PFSK-1 (cell line): ENCODE data around the gene B3GLCT.

Experiments used
- FOXP2 ChIP-seq: optimal IDR thresholded peaks from 2 replicates; pipeline ENCODE3; 2011; ENCODE audit warnings: borderline replicate concordance, control low read depth, inconsistent platforms; ENCODE audit not compliant: insufficient read depth; ENCODE audit errors: extremely low read length, extremely low read depth
- POLR2AphosphoS5 ChIP-seq: IDR thresholded peaks from 2 replicates; pipeline ENCODE4 v1.6.1; 2012; ENCODE audit warnings: low read depth, mild to moderate bottlenecking, control low read depth, low read length, moderate library complexity
- SIN3A ChIP-seq: IDR thresholded peaks from 2 replicates; pipeline ENCODE4 v1.6.1; 2012; ENCODE audit warnings: mild to moderate bottlenecking, low read length, moderate library complexity, borderline replicate concordance; ENCODE audit not compliant: insufficient read depth
- TAF1 ChIP-seq: IDR thresholded peaks from 2 replicates; pipeline ENCODE4 v1.6.1; 2012; ENCODE audit warnings: low read length, control low read depth, borderline replicate concordance; ENCODE audit not compliant: insufficient read depth
- TF ChIP-seq, protein P1 (sequence below), 2 experiments: IDR thresholded peaks; 2 replicates each; pipeline versions ENCODE4 v1.6.1 to v1.8.0; 2011 to 2012; ENCODE audit warnings: low read depth in 2 of 2, low read length in 2 of 2, control low read depth in 1 of 2, inconsistent platforms in 1 of 2, mild to moderate bottlenecking in 1 of 2, moderate library complexity in 1 of 2; ENCODE audit not compliant: insufficient read depth in 1 of 2

DNA sequence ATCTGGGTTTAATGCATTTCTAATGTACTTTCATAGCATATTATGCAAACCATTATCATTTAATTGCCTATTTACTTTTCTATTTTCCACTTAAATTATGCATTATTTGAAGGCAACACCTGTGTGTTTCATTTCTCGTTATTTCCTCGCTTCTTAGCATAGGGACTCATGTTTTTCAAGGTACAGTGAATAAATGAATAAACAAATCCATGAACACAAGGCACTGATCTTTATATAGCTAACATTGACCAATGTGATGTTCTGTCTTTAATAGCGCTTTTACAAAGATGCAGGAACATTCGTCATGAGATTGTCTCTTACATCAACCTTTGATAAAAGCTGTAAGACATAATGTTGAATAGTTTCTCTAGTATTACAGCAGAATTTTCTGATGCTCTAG is 121.2 kb downstream of the B3GLCT start:
- no peak for TF ChIP-seq POLR2AphosphoS5
- TF ChIP-seq FOXP2, result no peak
- no peak for TF ChIP-seq TAF1
- TF ChIP-seq, protein P1, sequence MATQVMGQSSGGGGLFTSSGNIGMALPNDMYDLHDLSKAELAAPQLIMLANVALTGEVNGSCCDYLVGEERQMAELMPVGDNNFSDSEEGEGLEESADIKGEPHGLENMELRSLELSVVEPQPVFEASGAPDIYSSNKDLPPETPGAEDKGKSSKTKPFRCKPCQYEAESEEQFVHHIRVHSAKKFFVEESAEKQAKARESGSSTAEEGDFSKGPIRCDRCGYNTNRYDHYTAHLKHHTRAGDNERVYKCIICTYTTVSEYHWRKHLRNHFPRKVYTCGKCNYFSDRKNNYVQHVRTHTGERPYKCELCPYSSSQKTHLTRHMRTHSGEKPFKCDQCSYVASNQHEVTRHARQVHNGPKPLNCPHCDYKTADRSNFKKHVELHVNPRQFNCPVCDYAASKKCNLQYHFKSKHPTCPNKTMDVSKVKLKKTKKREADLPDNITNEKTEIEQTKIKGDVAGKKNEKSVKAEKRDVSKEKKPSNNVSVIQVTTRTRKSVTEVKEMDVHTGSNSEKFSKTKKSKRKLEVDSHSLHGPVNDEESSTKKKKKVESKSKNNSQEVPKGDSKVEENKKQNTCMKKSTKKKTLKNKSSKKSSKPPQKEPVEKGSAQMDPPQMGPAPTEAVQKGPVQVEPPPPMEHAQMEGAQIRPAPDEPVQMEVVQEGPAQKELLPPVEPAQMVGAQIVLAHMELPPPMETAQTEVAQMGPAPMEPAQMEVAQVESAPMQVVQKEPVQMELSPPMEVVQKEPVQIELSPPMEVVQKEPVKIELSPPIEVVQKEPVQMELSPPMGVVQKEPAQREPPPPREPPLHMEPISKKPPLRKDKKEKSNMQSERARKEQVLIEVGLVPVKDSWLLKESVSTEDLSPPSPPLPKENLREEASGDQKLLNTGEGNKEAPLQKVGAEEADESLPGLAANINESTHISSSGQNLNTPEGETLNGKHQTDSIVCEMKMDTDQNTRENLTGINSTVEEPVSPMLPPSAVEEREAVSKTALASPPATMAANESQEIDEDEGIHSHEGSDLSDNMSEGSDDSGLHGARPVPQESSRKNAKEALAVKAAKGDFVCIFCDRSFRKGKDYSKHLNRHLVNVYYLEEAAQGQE (IDR thresholded peaks at IDR 0.05; ENCODE audit: insufficient read depth in 1 of 2, low read depth in 2 of 2, low read length in 2 of 2), result no peak
- TF ChIP-seq SIN3A, result no peak
